ENCODE results near the gene SPRY1.
A peak's percentile ranks its signal among the peaks of the same experiment; 100 is the strongest.

SPRY1 gene

GRCh38 chr4:123412091-123412505 lies 15.5 kb downstream of the SPRY1 start:
- no peak for DNase-seq

- no peak for DNase-seq
These were observed 16.3 kb downstream of the SPRY1 start for GRCh38 chr4:123412700-123413512.

- no peak for DNase-seq
These were observed 19.0 kb downstream of the SPRY1 start for GRCh38 chr4:123415576-123415975.

- DNase-seq, result no peak
These were observed 19.4 kb downstream of the SPRY1 start for GRCh38 chr4:123415977-123416376.

GRCh38 chr4:123417813-123418212 lies 21.2 kb downstream of the SPRY1 start:
- DNase-seq, result no peak

- DNase-seq, result no peak
These were observed 21.8 kb downstream of the SPRY1 start for GRCh38 chr4:123418351-123418931.

- DNase-seq, result no peak
These were observed 23.5 kb downstream of the SPRY1 start for GRCh38 chr4:123419885-123420755.

- no peak for DNase-seq
These were observed 24.8 kb downstream of the SPRY1 start for GRCh38 chr4:123421227-123421936.

GRCh38 chr4:123421937-123422781 lies 25.6 kb downstream of the SPRY1 start:
- no peak for DNase-seq

GRCh38 chr4:123423819-123424218 lies 27.2 kb downstream of the SPRY1 start:
- no peak for DNase-seq

GRCh38 chr4:123427951-123428350 lies 31.4 kb downstream of the SPRY1 start:
- DNase-seq, result no peak

- no peak for DNase-seq
These were observed 33.4 kb downstream of the SPRY1 start for GRCh38 chr4:123430031-123430430.

GRCh38 chr4:123430501-123430900 lies 33.9 kb downstream of the SPRY1 start:
- DNase-seq, result no peak

- DNase-seq, result no peak
These were observed 37.0 kb downstream of the SPRY1 start for GRCh38 chr4:123433573-123433972.

GRCh38 chr4:123433976-123434375 lies 37.4 kb downstream of the SPRY1 start:
- no peak for DNase-seq

GRCh38 chr4:123435246-123436113 lies 38.9 kb downstream of the SPRY1 start:
- no peak for DNase-seq

GRCh38 chr4:123438031-123438430 lies 41.4 kb downstream of the SPRY1 start:
- no peak for DNase-seq

- no peak for DNase-seq
These were observed 47.0 kb downstream of the SPRY1 start for GRCh38 chr4:123443401-123444289.

GRCh38 chr4:123444290-123444731 lies 47.7 kb downstream of the SPRY1 start:
- peak; percentile 9 for DNase-seq
